Upper lobe of left lung (tissue), 4 donors: Measurements from ENCODE around the gene NR3C2.

Source experiments
- CTCF ChIP-seq, 6 experiments: fragments of 450-650 bp in 4 of 6; fragments of 200-600 bp in 2 of 6; sonication (generic) in 2 of 6; IDR thresholded peaks; one replicate each; pipeline ENCODE4 v1.5.1; 2016 to 2019; ENCODE audit warnings: antibody characterized with exemption in 6 of 6
- EP300 ChIP-seq, 4 donors: sonication (generic); formaldehyde crosslinking; IDR thresholded peaks; one replicate each; pipeline ENCODE4 v1.5.1; 2017; ENCODE audit warnings: antibody characterized with exemption in 4 of 4, control low read depth in 2 of 4
- POLR2AphosphoS5 ChIP-seq, 2 donors: sonication (generic); formaldehyde crosslinking; IDR thresholded peaks; one replicate each; pipeline ENCODE4 v1.5.1; 2017; ENCODE audit warnings: antibody characterized with exemption in 2 of 2

DNA sequence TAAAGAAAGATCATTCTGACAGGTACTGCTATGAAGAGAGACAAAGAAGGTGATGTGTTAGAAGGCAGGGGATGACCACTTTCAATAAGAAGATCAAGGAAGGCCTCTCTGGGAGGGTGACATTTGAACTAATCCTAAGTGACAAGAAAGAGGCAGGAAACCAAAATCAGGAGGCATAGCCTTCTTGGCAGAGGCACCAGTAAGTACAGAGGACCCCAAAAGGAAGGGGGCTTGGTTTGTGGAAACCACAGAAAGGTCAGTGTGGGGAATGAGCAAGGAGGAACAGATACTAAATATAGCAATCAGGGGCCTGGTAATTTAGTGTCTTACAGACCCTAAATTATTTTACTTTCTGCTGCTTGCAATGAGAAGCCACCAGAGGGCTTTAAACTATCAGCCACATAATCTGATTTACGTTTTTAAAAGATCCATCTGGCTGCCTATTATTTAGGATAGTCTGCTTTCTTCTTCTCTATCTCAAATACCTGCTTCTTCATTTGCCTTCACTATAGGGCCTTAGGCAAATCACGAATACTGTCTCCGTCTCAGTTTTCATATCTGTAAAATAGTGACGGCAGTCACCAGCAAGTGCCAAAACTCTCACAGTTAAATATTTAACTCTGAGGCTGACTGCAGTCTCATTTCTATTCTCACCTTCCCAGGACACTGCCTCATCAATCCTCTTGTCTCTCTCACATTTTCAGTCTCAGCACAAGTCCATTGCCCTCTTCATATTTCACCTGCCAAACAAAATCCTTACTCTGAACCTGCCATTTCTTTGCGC is 16.7 kb downstream of the NR3C2 start:
- no peak for TF ChIP-seq POLR2AphosphoS5 (IDR thresholded peaks at IDR 0.05)
- TF ChIP-seq CTCF (IDR thresholded peaks at IDR 0.05) = no peak
- TF ChIP-seq EP300 (IDR thresholded peaks at IDR 0.05) = no peak
